Measurements from ENCODE around the gene CYRIA.

GRCh38 chr2:16649353-16650286 is 16.0 kb downstream of the CYRIA start:
- TF ChIP-seq CTCF (conservative IDR thresholded peaks at IDR 0.05) = no peak
- no peak for TF ChIP-seq EZH2 (IDR thresholded peaks at IDR 0.05; ENCODE audit: low read depth)
